Glutamatergic neuron (in vitro differentiated cells): Measurements from ENCODE around the gene GLI3. TPM values are rescaled to one million over a fixed set of nuclear protein-coding genes. Genes with fewer than 3 reads are reported as not detected.

Experiments
- DNase-seq: peaks from one replicate; pipeline ENCODE4 v3.0.0; 2022
- H3K27ac Mint-ChIP-seq: one replicate; pipeline ENCODE4 v1.8.0; 2020; ENCODE audit warnings: mild to moderate bottlenecking, mixed read lengths, inconsistent platforms; ENCODE audit not compliant: unreplicated experiment
- H3K27me3 Mint-ChIP-seq: one replicate; pipeline ENCODE4 v1.8.0; 2020; ENCODE audit warnings: mild to moderate bottlenecking, moderate library complexity, mixed read lengths, inconsistent platforms; ENCODE audit not compliant: unreplicated experiment
- H3K36me3 Mint-ChIP-seq: one replicate; pipeline ENCODE4 v1.8.0; 2020; ENCODE audit warnings: mild to moderate bottlenecking, mixed read lengths, inconsistent platforms; ENCODE audit not compliant: unreplicated experiment
- H3K4me1 Mint-ChIP-seq: one replicate; pipeline ENCODE4 v1.8.0; 2020; ENCODE audit warnings: mild to moderate bottlenecking, low read depth, mixed read lengths, inconsistent platforms; ENCODE audit not compliant: unreplicated experiment
- H3K4me3 Mint-ChIP-seq: one replicate; pipeline ENCODE4 v1.8.0; 2020; ENCODE audit warnings: mild to moderate bottlenecking, mixed read lengths, inconsistent platforms; ENCODE audit not compliant: unreplicated experiment
- H3K9me3 Mint-ChIP-seq: one replicate; pipeline ENCODE4 v1.8.0; 2020; ENCODE audit warnings: mild to moderate bottlenecking, moderate library complexity, mixed read lengths, inconsistent platforms; ENCODE audit not compliant: unreplicated experiment
- CTCF ChIP-seq: fragments of 200-600 bp; sonication (generic); IDR thresholded peaks from one replicate; pipeline ENCODE4 v1.5.0; 2021; ENCODE audit not compliant: partially characterized antibody, unreplicated experiment
- total RNA-seq: library from RNA; stranded (reverse); fragmentation: NEBNext Ultra II Directional; extraction: Animal tissue kit (Norgen Biotek cat#: 25700); gene quantifications from one replicate; pipeline ENCODE4 v1.2.1, GENCODE V29; 2021; ENCODE audit not compliant: unreplicated experiment

Gene GLI3
- total RNA-seq, 1 donor from 2014 or later = 2.9 TPM

- Mint-ChIP-seq H3K4me1 (no peaks in the 10 kb centered on the region), H3K4me3 (no peak overlapping the region), H3K9me3 (no peaks in the 10 kb centered on the region), H3K27me3 (no peaks in the 10 kb centered on the region), H3K36me3 (no peaks in the 10 kb centered on the region), H3K27ac (no peak overlapping the region)
- no peak for TF ChIP-seq CTCF
- DNase-seq = no peak
These were observed 10.3 kb upstream of the GLI3 start for GRCh38 chr7:42247301-42247700.

DNA sequence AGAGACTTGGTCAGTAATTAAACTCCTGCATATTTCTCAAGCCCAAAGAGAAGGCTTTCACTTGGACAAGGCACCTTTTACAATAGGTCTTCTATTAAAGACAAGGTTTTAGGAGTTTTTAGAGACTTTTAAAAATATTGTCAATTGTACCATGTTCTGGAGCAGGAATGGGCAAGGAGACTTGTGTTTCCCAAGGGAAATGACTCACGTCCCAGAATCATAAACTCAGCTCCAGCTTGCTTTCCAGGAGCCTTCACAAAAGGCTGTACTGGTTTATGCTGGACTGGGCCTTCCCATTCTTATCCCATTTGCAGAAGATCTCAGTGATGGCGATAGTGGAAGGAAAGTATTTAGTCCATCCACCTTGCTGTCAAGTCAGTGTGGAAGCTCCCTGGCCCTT, 7.8 kb upstream of the GLI3 start:
- no peak for TF ChIP-seq CTCF
- H3K4me1 Mint-ChIP-seq = no peaks in the 10 kb centered on the region
- no peak overlapping the region for H3K4me3 Mint-ChIP-seq
- H3K27ac Mint-ChIP-seq = no peak overlapping the region
- no peaks in the 10 kb centered on the region for H3K27me3 Mint-ChIP-seq
- H3K9me3 Mint-ChIP-seq = no peaks in the 10 kb centered on the region
- H3K36me3 Mint-ChIP-seq = no peaks in the 10 kb centered on the region
- DNase-seq = no peak

- H3K4me1 Mint-ChIP-seq = peaks cover 4% of the 10 kb centered on the region
- no peak for DNase-seq
- no peak overlapping the region for H3K4me3 Mint-ChIP-seq
- no peaks in the 10 kb centered on the region for H3K36me3 Mint-ChIP-seq
- H3K27ac Mint-ChIP-seq = no peak overlapping the region
- peaks cover 5% of the 10 kb centered on the region for H3K9me3 Mint-ChIP-seq
- H3K27me3 Mint-ChIP-seq = peaks cover 7% of the 10 kb centered on the region
- no peak for TF ChIP-seq CTCF
These were observed 5.4 kb upstream of the GLI3 start for GRCh38 chr7:42242381-42242780.

DNA sequence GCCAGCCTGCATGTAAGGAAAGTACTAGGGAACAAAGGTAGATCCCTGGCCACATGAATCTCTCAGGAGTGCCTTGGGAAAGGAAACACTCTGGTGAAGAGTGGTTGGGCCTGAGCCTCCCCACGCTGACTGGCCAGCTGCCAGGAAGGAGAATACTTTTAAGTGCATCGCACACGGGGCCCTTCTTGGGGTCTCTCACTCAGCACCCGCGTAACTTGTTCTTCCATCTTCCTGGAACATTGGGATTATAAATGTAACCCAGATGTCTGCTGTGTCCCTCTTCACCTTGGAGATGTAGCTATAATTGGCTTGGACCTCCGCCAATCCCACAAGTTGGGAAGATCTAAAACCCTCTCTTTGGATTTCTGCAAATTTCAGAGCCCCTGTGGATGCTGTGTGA, 4.4 kb upstream of the GLI3 start:
- Mint-ChIP-seq H3K27ac (no peak overlapping the region), H3K9me3 (peaks cover 5% of the 10 kb centered on the region), H3K36me3 (no peaks in the 10 kb centered on the region), H3K27me3 (peaks cover 7% of the 10 kb centered on the region), H3K4me3 (no peak overlapping the region), H3K4me1 (peaks cover 4% of the 10 kb centered on the region)
- TF ChIP-seq CTCF = no peak
- no peak for DNase-seq

DNA sequence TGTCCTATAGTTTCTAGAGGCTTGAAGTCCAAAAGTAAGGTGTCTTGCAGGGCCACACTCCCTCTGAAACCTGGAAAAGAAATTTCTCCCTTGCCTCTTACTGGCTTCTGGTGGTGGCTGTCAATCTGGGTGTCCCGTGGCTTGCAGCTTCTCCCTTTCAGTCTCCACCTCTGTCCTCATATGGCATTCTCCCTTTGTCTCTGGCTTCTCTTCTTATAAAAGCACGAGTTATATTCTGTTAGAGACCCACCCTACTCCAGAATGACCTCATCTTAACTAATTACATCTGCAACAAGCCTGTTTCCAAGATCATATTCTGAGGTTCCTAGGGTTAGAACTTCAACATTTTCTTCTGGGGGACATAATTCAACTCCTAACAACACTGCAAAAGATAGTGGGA, 3.4 kb upstream of the GLI3 start:
- no peak for DNase-seq
- peaks cover 7% of the 10 kb centered on the region for H3K4me1 Mint-ChIP-seq
- peaks cover 12% of the 10 kb centered on the region for H3K27me3 Mint-ChIP-seq
- no peak for TF ChIP-seq CTCF
- H3K36me3 Mint-ChIP-seq = no peaks in the 10 kb centered on the region
- no peak overlapping the region for H3K4me3 Mint-ChIP-seq
- no peak overlapping the region for H3K27ac Mint-ChIP-seq
- H3K9me3 Mint-ChIP-seq = peaks cover 5% of the 10 kb centered on the region
